HG02840 (cell line): ENCODE data around the gene CLBA1.
"Not testable (repeated sequence)": the region's sequence is repeated elsewhere in the genome, so short reads cannot be mapped to it uniquely, and the experiment has no call there.

Source experiments
- ATAC-seq: cut with Tn5 transposase; IDR thresholded peaks from one replicate; pipeline ENCODE4 v1.9.1; 2021; ENCODE audit warnings: mild to moderate bottlenecking, moderate library complexity, moderate number of reproducible peaks; ENCODE audit not compliant: unreplicated experiment, low FRiP score

The CLBA1 gene

GRCh38 chr14:104985675-104986486 lies at the start of gene CLBA1:
Gene CLBA1, plus strand, starts transcription at chr14:104985788. Its CDS starts 644 bp downstream, at chr14:104986432.
- peak; percentile 94 for ATAC-seq

- ATAC-seq = no peak
Measured at GRCh38 chr14:104935955-104936354, 49.6 kb upstream of the CLBA1 start.

DNA sequence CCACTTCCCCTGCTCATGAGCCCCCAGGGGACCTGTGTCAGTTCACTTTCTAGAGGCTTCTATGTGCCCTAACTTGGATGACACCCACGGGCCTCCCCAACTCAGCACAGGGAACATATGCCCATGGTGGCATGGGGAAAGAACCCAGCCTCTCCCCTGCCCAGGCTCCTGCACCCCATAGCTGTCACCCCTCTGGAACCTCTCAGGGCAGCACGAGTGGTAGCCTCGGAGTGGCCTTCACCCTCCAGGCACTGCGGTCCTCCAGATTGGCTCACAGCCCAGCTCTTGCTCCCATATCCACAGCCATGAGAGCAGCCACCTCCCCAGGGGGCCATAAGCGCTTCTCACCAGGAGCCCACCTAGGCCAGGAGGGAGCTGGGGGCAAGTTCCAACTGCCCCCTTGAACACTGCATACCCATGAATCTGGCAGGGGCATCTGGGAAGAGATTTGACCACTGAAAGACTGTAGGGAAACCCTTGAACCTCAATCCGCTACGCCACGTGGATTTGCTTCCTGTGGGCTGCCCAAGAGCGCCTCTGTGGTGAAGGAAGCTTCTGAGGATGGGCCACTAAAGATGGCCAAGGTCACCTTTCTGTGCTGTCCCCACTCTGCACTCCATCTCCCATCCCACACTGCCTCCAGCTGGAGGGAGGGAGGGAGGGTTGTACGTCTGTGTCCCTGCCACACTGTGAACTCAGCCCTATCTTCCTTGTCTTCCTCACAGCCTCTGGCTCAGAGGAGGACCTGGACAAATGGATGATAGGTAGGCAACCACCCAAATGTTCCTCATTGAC lies 49.0 kb upstream of the CLBA1 start:
- no peak for ATAC-seq

DNA sequence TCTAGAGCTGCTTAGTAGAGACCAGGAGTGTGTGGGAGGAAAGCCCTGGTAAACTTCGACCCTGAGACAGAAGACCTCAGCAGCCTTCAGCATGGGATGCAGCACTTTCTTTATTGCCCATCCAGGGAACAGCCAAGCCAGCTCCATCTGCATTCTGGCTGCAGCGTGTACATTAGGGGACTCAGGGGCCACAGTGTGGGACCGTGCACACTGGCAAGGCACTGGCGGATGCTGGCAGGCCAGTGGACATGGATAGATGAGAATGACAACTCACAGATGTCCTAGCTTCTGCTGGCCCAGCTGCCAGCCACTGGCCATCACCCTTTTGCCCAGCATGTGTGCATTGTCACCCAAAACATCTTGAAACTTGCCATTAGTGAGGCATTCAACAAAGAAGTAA lies 48.4 kb upstream of the CLBA1 start:
- no peak for ATAC-seq

DNA sequence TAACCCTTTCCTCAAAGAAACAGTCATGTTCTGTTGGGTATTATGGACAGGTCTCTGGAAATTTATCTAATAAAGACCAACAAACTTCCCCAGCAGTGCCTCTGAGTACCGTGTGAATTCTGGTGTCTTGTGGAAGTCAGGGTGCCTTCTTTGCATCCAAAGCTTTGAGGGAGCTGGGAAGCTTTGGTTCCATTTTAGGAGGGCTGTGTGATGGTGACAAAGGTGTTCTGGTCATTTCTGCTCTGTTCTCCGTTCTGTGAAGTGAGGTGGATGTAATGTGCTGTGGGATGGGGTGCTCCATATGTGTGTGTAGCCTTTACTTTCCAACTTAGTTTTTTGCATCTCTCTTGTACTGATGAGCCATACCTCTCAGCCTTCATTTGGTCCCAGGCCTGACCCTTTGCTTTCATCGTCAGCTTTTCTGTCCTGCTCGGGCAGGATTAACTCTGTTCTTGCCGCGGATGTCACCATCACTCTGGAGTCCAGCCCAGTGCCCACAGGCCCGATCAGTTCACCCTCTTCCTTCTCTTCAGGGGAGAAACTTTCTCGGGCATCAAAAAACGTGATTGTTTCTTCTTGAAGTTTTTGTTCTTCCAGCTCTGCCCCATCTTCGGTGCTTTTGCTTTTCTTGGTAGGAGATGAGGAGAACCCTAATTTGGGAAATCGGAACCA lies 47.8 kb upstream of the CLBA1 start:
- no peak for ATAC-seq

DNA sequence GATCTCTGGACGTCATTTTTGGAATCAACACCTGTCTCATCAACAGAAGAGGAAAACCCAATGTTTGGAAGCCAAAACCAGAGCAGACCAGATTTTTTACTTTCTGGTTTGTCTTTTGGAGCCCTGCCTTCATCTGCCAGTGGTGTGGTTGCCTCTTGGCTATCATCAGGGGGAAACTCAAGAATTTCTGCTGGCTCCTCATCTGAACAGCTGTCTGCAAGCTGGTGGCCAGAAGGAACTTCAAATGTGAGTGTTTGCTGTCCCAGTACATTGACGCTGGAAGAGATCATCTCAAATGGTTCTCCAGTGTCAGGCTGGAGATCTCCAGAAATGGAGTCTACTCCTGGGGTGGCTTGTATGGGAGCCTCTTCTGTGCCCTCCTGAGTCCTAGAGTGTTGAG lies 47.2 kb upstream of the CLBA1 start:
- no peak for ATAC-seq

DNA sequence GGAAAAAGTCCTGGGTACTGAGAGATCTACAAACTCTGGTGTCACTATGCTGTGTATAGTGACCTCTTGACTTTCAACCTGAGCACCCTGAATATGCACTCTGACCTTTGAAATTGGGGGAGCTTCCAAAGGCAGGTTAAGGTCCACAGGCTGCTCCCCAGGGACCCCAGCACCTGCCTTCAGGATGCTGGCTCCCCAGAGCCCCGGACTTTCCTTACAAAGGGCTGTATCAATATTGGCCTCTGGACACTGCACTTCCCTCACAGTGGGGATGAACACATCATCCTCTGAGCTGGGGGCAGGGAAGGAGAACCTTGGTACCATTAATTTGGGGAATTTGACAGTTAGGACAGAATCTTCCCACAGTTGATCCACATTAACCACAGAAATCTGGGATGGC lies 46.6 kb upstream of the CLBA1 start:
- no peak for ATAC-seq

GRCh38 chr14:104939666-104940410 lies 45.8 kb upstream of the CLBA1 start:
- no peak for ATAC-seq

- no peak for ATAC-seq
Measured at GRCh38 chr14:104940526-104941150, 45.0 kb upstream of the CLBA1 start.

DNA sequence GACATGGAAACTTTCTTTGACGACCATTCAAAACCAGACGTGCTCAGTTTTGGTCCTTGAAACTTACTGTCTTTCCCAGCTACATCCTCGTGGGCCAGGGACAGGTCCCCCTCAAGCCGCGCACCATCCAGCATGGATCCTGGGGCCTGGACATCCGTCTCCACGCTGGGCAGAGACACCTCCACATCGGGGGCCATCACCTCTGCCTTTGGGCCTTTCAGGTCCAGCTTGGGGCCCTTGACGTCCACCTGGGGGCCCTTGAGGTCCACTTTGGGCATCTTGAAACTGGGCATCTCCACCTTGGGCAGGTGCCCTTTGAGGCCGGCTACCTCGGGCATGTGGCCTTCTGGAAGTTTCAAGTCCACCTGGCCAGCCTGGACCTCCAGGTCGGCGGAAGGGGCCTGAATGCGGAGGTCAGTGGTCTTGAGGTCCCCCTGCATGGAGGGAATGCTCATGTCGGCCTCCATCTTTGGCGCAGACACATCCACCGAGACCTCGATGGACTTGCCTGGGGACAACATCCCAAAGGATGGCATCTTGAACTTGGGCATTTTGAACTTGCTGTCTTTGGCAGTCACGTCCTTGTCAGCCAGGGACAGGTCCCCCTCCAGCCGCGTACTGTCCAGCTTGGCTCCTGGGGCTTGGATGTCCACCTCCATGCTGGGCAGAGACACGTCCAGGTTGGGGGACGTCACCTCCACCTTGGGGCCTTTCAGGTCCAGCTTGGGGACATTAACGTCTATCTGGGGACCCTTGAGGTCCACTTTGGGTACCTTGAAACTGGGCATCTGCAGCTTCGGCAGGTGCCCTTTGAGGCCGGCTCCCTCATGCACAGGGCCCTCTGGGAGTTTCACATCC lies 43.9 kb upstream of the CLBA1 start:
- ATAC-seq = no peak

GRCh38 chr14:104942586-104942985 lies 43.0 kb upstream of the CLBA1 start:
- ATAC-seq = no peak

DNA sequence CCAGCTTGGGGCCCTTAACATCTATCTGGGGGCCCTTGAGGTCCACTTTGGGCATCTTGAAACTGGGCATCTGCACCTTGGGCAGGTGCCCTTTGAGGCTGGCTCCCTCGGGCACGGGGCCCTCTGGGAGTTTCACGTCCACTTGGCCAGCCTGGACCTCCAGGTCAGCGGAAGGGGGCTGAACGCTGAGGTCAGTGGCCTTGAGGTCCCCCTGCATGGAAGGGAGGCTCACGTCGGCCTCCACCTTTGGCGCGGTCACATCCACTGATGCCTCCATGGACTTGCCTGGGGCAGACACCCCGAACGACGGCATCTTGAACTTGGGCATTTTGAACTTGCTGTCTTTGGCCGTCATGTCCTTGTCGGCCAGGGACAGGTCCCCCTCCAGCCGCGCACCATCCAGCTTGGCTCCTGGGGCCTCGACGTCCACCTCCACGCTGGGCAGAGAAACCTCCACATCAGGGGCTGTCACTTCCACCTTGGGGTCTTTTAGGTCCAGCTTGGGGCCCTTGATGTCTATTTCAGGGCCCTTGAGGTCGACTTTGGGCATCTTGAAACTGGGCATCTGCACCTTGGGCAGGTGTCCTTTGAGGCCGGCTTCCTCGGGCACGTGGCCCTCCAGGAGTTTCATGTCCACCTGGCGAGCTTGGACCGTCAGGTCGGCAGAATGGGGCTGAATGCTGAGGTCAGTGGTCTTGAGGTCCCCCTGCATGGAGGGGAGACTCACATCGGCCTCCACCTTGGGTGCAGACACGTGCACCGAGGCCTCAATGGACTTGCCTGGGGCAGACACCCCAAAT lies 42.2 kb upstream of the CLBA1 start:
- not testable (repeated sequence) for ATAC-seq

GRCh38 chr14:104944016-104944308 lies 41.6 kb upstream of the CLBA1 start:
- not testable (repeated sequence) for ATAC-seq

- ATAC-seq = not testable (repeated sequence)
Measured at GRCh38 chr14:104944436-104945205, 41.0 kb upstream of the CLBA1 start.

GRCh38 chr14:104945266-104945665 lies 40.3 kb upstream of the CLBA1 start:
- not testable (repeated sequence) for ATAC-seq

DNA sequence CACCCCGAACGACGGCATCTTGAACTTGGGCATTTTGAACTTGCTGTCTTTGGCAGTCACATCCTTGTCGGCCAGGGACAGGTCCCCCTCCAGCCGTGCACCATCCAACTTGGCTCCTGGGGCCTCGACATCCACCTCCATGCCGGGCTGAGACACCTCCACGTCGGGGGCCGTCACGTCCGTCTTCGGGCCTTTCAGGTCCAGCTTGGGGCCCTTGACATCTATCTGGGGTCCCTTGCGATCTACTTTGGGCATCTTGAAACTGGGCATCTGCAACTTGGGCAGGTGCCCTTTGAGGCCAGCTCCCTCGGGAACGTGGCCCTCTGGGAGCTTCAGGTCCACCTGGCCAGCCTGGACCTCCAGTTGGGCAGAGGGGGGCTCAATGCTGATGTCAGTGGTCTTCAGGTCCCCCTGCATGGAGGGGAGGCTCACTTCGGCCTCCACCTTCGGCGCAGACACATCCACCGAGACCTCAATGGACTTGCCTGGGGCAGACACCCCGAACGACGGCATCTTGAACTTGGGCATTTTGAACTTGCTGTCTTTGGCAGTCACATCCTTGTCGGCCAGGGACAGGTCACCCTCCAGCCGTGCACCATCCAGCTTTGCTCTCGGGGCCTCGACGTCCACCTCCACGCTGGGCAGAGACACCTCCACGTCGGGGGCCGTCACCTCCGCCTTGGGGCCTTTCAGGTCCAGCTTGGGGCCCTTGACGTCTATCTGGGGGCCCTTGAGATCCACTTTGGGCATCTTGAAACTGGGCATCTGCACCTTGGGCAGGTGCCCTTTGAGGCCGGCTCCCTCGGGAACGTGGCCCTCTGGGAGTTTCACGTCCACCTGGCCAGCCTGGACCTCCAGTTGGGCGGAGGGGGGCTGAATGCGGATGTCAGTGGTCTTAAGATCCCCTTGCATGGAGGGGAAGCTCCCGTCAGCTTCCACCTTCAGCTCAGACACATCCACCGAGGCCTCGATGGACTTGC lies 39.3 kb upstream of the CLBA1 start:
- ATAC-seq = not testable (repeated sequence)
